HCT116 (cell line): Measurements from ENCODE around the gene RBP4. TPM values are rescaled to one million over a fixed set of nuclear protein-coding genes. Genes with fewer than 3 reads are reported as not detected.

Source experiments
- ATAC-seq: fragments of 200-7000 bp; cut with Tn5 transposase; 2 replicates; pipeline ENCODE4 v1.9.1; 2020; ENCODE audit warnings: mild to moderate bottlenecking, moderate library complexity
- BruUV-seq: library from RNA; stranded (reverse); fragments of 400-500 nt; replicated peaks from 2 replicates; lab custom pipeline; 2021; lab: Mats Ljungman, UMichigan
- CTCF ChIA-PET: fragments of 300-600 bp; sonication (Branson Sonifier 250); formaldehyde crosslinking; loops from one replicate; lab custom pipeline; 2021; ENCODE audit warnings: antibody characterized with exemption; lab: Charles Lee
- POLR2A ChIA-PET: fragments of 300-600, 350-600 bp; sonication (Branson Sonifier 250); formaldehyde crosslinking; loops from one replicate; lab custom pipeline; 2021; ENCODE audit warnings: antibody characterized with exemption; lab: Charles Lee
- RAD21 ChIA-PET, 2 experiments: fragments of 300-600 bp; sonication (Branson Sonifier 250); formaldehyde crosslinking; loops; one replicate each; lab custom pipeline; 2023; ENCODE audit warnings: low total read pairs in 2 of 2; ENCODE audit not compliant: uncharacterized antibody in 2 of 2, unreplicated experiment in 2 of 2, low non-redundant PET in 1 of 2; lab: Charles Lee
- DNase-seq: peaks from one replicate; pipeline ENCODE4 v3.0.0-alpha.2; 2010; ENCODE audit warnings: low read depth, low spot score
- H2AFZ ChIP-seq: fragments of 200-600 bp; shearing (Covaris generic), sonication (generic); 2 replicates; pipeline ENCODE4 v1.6.1; 2017; ENCODE audit warnings: low read depth, mixed run types, mixed read lengths, antibody characterized with exemption, low read length; ENCODE audit not compliant: poor library complexity, severe bottlenecking
- H3K27ac ChIP-seq: 2 replicates; pipeline ENCODE4 v1.5.1; 2012; ENCODE audit warnings: low read depth, low read length
- H3K27me3 ChIP-seq: fragments of 200-600 bp; sonication (generic); 2 replicates; pipeline ENCODE4 v1.6.1; 2016; ENCODE audit warnings: mixed run types, low read length, mixed read lengths; ENCODE audit not compliant: insufficient read depth
- H3K36me3 ChIP-seq, 2 experiments: fragments of 200-500 bp in 1 of 2; fragments of 200-600 bp in 1 of 2; sonication (Bioruptor generic) in 1 of 2; sonication (generic) in 1 of 2; 2 replicates each; pipeline versions ENCODE4 v1.5.1 to v1.6.1; 2014 to 2016; ENCODE audit warnings: low read length in 2 of 2, inconsistent platforms in 1 of 2, mixed read lengths in 1 of 2, mixed run types in 1 of 2; ENCODE audit not compliant: insufficient read depth in 2 of 2, control insufficient read depth in 1 of 2
- H3K4me1 ChIP-seq, 2 experiments: fragments of 200-600 bp in 1 of 2; sonication (generic) in 1 of 2; 2 replicates each; pipeline versions ENCODE4 v1.5.1 to v1.6.1; 2012 to 2017; ENCODE audit warnings: low read length in 2 of 2, inconsistent platforms in 1 of 2, mild to moderate bottlenecking in 1 of 2, mixed read lengths in 1 of 2, mixed run types in 1 of 2, moderate library complexity in 1 of 2; ENCODE audit not compliant: insufficient read depth in 2 of 2, control insufficient read depth in 1 of 2
- H3K4me2 ChIP-seq: fragments of 200-600 bp; sonication (generic); 2 replicates; pipeline ENCODE4 v1.6.1; 2017; ENCODE audit warnings: mixed run types, low read length, mixed read lengths
- H3K4me3 ChIP-seq, 2 experiments: fragments of 200-600 bp in 1 of 2; sonication (generic) in 1 of 2; replicated peaks in 1 of 2; 2 replicates each; pipeline ENCODE4 v1.5.1; 2011 to 2016; ENCODE audit warnings: low read length in 2 of 2, control low read depth in 1 of 2, low read depth in 1 of 2, mild to moderate bottlenecking in 1 of 2, mixed read lengths in 1 of 2, mixed run types in 1 of 2
- H3K79me2 ChIP-seq: fragments of 200-600 bp; sonication (generic); 2 replicates; pipeline ENCODE4 v1.6.1; 2017; ENCODE audit warnings: mild to moderate bottlenecking, mixed run types, low read length, moderate library complexity, mixed read lengths; ENCODE audit not compliant: insufficient read depth
- H3K9ac ChIP-seq: fragments of 200-600 bp; sonication (generic); 2 replicates; pipeline ENCODE4 v1.6.1; 2016; ENCODE audit warnings: low read length, mixed read lengths
- H3K9me2 ChIP-seq: fragments of 200-600 bp; sonication (generic), shearing (Covaris generic); 2 replicates; pipeline ENCODE4 v1.6.1; 2017; ENCODE audit warnings: mixed run types, mild to moderate bottlenecking, moderate library complexity; ENCODE audit not compliant: insufficient read depth
- H3K9me3 ChIP-seq, 2 experiments: fragments of 200-500 bp in 1 of 2; fragments of 200-600 bp in 1 of 2; sonication (Bioruptor generic) in 1 of 2; sonication (generic) in 1 of 2; 2 replicates each; pipeline ENCODE4 v1.6.1; 2014 to 2017; ENCODE audit warnings: low read length in 2 of 2, mixed read lengths in 2 of 2, inconsistent platforms in 1 of 2, low read depth in 1 of 2, mild to moderate bottlenecking in 1 of 2, mixed run types in 1 of 2, moderate library complexity in 1 of 2; ENCODE audit not compliant: control insufficient read depth in 1 of 2, insufficient read depth in 1 of 2
- H4K20me1 ChIP-seq: fragments of 200-600 bp; sonication (generic), shearing (Covaris generic); 2 replicates; pipeline ENCODE4 v1.6.1; 2017; ENCODE audit warnings: mixed run types, mild to moderate bottlenecking, moderate library complexity; ENCODE audit not compliant: insufficient read depth
- CBX3 ChIP-seq: IDR thresholded peaks from 2 replicates; pipeline ENCODE4 v1.6.1; 2012; ENCODE audit warnings: low read depth
- EGR1 ChIP-seq: IDR thresholded peaks from 2 replicates; pipeline ENCODE4 v1.6.1; 2012; ENCODE audit warnings: low read depth
- EZH2 ChIP-seq: fragments of 200-600 bp; sonication (generic); IDR thresholded peaks from 2 replicates; pipeline ENCODE4 v1.6.1; 2017; ENCODE audit warnings: antibody characterized with exemption, mixed run types
- REST ChIP-seq: IDR thresholded peaks from 2 replicates; pipeline ENCODE4 v1.6.1; 2012; ENCODE audit warnings: low read depth
- TCF7L2 ChIP-seq: IDR thresholded peaks from 2 replicates; pipeline ENCODE4 v1.7.0; 2011; ENCODE audit warnings: borderline replicate concordance, inconsistent platforms; ENCODE audit not compliant: insufficient read depth, insufficient read length; ENCODE audit errors: extremely low read depth
- intact Hi-C: fragments of 100-400 bp; cut with micrococcal nuclease; formaldehyde crosslinking; loops from 2 replicates; pipeline ENCODE4 v1.10.0; 2022
- total RNA-seq: library from RNA; stranded (reverse); gene quantifications from one replicate; pipeline ENCODE4 v1.2.1, GENCODE V29; 2021; ENCODE audit not compliant: unreplicated experiment
- TF ChIP-seq, protein P1 (sequence below): IDR thresholded peaks from 2 replicates; pipeline ENCODE4 v1.6.1; 2012

Gene RBP4
- total RNA-seq, 1 experiment from 2014 or later, result 2.4 TPM

- Histone ChIP-seq H3K4me2 (no peak overlapping the region), H3K79me2 (no peaks in the 10 kb centered on the region), H3K4me3 (no peak overlapping the region), H3K27ac (no peak overlapping the region), H3K9me3 (no peaks in the 10 kb centered on the region), H3K27me3 (no peaks in the 10 kb centered on the region), H3K4me1 (peaks cover 0 to 7% of the 10 kb centered on the region in 2 experiments; a peak in 2 of 4 replicates), H2AFZ (no peak overlapping the region), H3K9ac (no peak overlapping the region), H3K36me3 (no peaks in the 10 kb centered on the region), H4K20me1 (no peaks in the 10 kb centered on the region), H3K9me2 (no peaks in the 10 kb centered on the region)
- intact Hi-C loops, result loop anchor here (1.0 to 2.0 kb wide), 2 partner anchors 127 to 263 kb away; no protein-coding TSS in a partner anchor
- POLR2A ChIA-PET, result no interaction called here
- CTCF ChIA-PET, result interaction anchor here (0.7 to 3.1 kb wide), 9 partner anchors 10 to 262 kb away, joined by 3 to 71 read pairs (median 8); no protein-coding TSS in a partner anchor
- no peak for ATAC-seq
- TF ChIP-seq REST, result no peak
- TF ChIP-seq TCF7L2, result no peak
- TF ChIP-seq, protein P1, sequence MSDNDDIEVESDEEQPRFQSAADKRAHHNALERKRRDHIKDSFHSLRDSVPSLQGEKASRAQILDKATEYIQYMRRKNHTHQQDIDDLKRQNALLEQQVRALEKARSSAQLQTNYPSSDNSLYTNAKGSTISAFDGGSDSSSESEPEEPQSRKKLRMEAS, result no peak
- no peak for TF ChIP-seq EGR1
- no peak for TF ChIP-seq EZH2
- TF ChIP-seq CBX3, result no peak
- DNase-seq, result no peak
- RAD21 ChIA-PET, result interaction anchor here in 1 of 2 experiments (1.6 kb wide), 1 partner anchor 127 kb away, joined by 16 read pairs; no protein-coding TSS in a partner anchor
- no TSS peak for BruUV-seq
Observed at GRCh38 chr10:93553482-93554315, 47.3 kb downstream of the RBP4 start.
